ENCODE measurements around the gene CAPZA1. TPM values are rescaled to one million over a fixed set of nuclear protein-coding genes. Genes with fewer than 3 reads are reported as not detected.

Gene CAPZA1
- total and polyA plus RNA-seq, 2 donors (not counting 1 experiment from before 2014, with no cell fraction given) = 201 to 262 TPM

GRCh38 chr1:112716133-112716720 is 96.6 kb downstream of the CAPZA1 start:
- DNase-seq (ENCODE audit: low read depth in 2 of 2) = peak; percentile 83 to 91
- Histone ChIP-seq H3K9ac (ENCODE audit: insufficient read depth, low read length) (no peak overlapping the region), H3K27me3 (ENCODE audit: control insufficient read depth, insufficient read depth, low read length) (peaks cover 6% of the 10 kb centered on the region), H4K20me1 (ENCODE audit: control insufficient read depth, extremely low read depth, insufficient read depth, low read length) (no peaks in the 10 kb centered on the region), H2AFZ (ENCODE audit: low read length) (peak overlapping the region; percentile 3), H3K79me2 (ENCODE audit: control insufficient read depth, insufficient read depth, low read length) (no peaks in the 10 kb centered on the region), H3K4me1 (ENCODE audit: control insufficient read depth, extremely low read depth, insufficient read depth, low read length) (peaks cover 2% of the 10 kb centered on the region), H3K4me2 (ENCODE audit: extremely low read depth, insufficient read depth, low read length) (peak overlapping the region; percentile 98), H3K9me3 (ENCODE audit: control insufficient read depth, insufficient read depth, low read depth, low read length) (no peaks in the 10 kb centered on the region), H3K27ac (ENCODE audit: insufficient read depth, low read length) (no peak overlapping the region), H3K36me3 (ENCODE audit: control insufficient read depth, insufficient read depth, low read length) (no peaks in the 10 kb centered on the region), H3K4me3 (replicated peaks in 1 of 4; ENCODE audit: control extremely low read depth in 1 of 4, insufficient read depth in 1 of 4, low read depth in 3 of 4, low read length in 4 of 4) (peak overlapping the region; percentile 55 to 72 (median 62))
- TF ChIP-seq CTCF (conservative IDR thresholded peaks at IDR 0.05 in 1 of 2, IDR thresholded peaks at IDR 0.05 in 1 of 2; ENCODE audit: low read depth in 1 of 2, low read length in 2 of 2) = peak; percentile 95 to 96
- no peak for TF ChIP-seq EZH2 (IDR thresholded peaks at IDR 0.05; ENCODE audit: low read length, missing control alignments)

GRCh38 chr1:112717263-112717873 is 97.7 kb downstream of the CAPZA1 start:
- no peak overlapping the region for H3K4me2 ChIP-seq (ENCODE audit: extremely low read depth, insufficient read depth, low read length)
- no peak for TF ChIP-seq CTCF (conservative IDR thresholded peaks at IDR 0.05 in 1 of 2, IDR thresholded peaks at IDR 0.05 in 1 of 2; ENCODE audit: low read depth in 1 of 2, low read length in 2 of 2)
- no peak for TF ChIP-seq EZH2 (IDR thresholded peaks at IDR 0.05; ENCODE audit: low read length, missing control alignments)
- peaks cover 2% of the 10 kb centered on the region for H3K4me1 ChIP-seq (ENCODE audit: control insufficient read depth, extremely low read depth, insufficient read depth, low read length)
- H3K9ac ChIP-seq (ENCODE audit: insufficient read depth, low read length) = no peak overlapping the region
- H3K27ac ChIP-seq (ENCODE audit: insufficient read depth, low read length) = no peak overlapping the region
- no peak overlapping the region for H3K4me3 ChIP-seq (replicated peaks in 1 of 4; ENCODE audit: control extremely low read depth in 1 of 4, insufficient read depth in 1 of 4, low read depth in 3 of 4, low read length in 4 of 4)
- H3K27me3 ChIP-seq (ENCODE audit: control insufficient read depth, insufficient read depth, low read length) = peaks cover 5% of the 10 kb centered on the region
- no peaks in the 10 kb centered on the region for H3K36me3 ChIP-seq (ENCODE audit: control insufficient read depth, insufficient read depth, low read length)
- no peaks in the 10 kb centered on the region for H4K20me1 ChIP-seq (ENCODE audit: control insufficient read depth, extremely low read depth, insufficient read depth, low read length)
- no peak for DNase-seq (ENCODE audit: low read depth in 2 of 2)
- no peaks in the 10 kb centered on the region for H3K9me3 ChIP-seq (ENCODE audit: control insufficient read depth, insufficient read depth, low read depth, low read length)
- no peaks in the 10 kb centered on the region for H3K79me2 ChIP-seq (ENCODE audit: control insufficient read depth, insufficient read depth, low read length)
- H2AFZ ChIP-seq (ENCODE audit: low read length) = no peak overlapping the region

- peaks cover 6% of the 10 kb centered on the region for H3K4me1 ChIP-seq (ENCODE audit: control insufficient read depth, extremely low read depth, insufficient read depth, low read length)
- H3K4me3 ChIP-seq (replicated peaks in 1 of 4; ENCODE audit: control extremely low read depth in 1 of 4, insufficient read depth in 1 of 4, low read depth in 3 of 4, low read length in 4 of 4) = peak overlapping the region in 1 of 4 experiments; percentile 25
- no peaks in the 10 kb centered on the region for H4K20me1 ChIP-seq (ENCODE audit: control insufficient read depth, extremely low read depth, insufficient read depth, low read length)
- peak overlapping the region; percentile 58 for H3K4me2 ChIP-seq (ENCODE audit: extremely low read depth, insufficient read depth, low read length)
- peaks cover 3% of the 10 kb centered on the region for H3K27me3 ChIP-seq (ENCODE audit: control insufficient read depth, insufficient read depth, low read length)
- peak overlapping the region; percentile 66 for H2AFZ ChIP-seq (ENCODE audit: low read length)
- DNase-seq (ENCODE audit: low read depth in 2 of 2) = peak; percentile 53 to 56
- no peaks in the 10 kb centered on the region for H3K79me2 ChIP-seq (ENCODE audit: control insufficient read depth, insufficient read depth, low read length)
- TF ChIP-seq EZH2 (IDR thresholded peaks at IDR 0.05; ENCODE audit: low read length, missing control alignments) (no peak), CTCF (conservative IDR thresholded peaks at IDR 0.05 in 1 of 2, IDR thresholded peaks at IDR 0.05 in 1 of 2; ENCODE audit: low read depth in 1 of 2, low read length in 2 of 2) (peak; percentile 75 to 79)
- no peaks in the 10 kb centered on the region for H3K36me3 ChIP-seq (ENCODE audit: control insufficient read depth, insufficient read depth, low read length)
- H3K9ac ChIP-seq (ENCODE audit: insufficient read depth, low read length) = no peak overlapping the region
- H3K9me3 ChIP-seq (ENCODE audit: control insufficient read depth, insufficient read depth, low read depth, low read length) = no peaks in the 10 kb centered on the region
- no peak overlapping the region for H3K27ac ChIP-seq (ENCODE audit: insufficient read depth, low read length)
Observed at GRCh38 chr1:112718691-112719418, 99.2 kb downstream of the CAPZA1 start.
